Breast epithelium (tissue), 3 donors: ENCODE measurements around the gene NOX3.

Experiments
- CTCF ChIP-seq, 3 donors: fragments of 450-650 bp; IDR thresholded peaks; one replicate each; pipeline ENCODE4 v1.5.1; 2016 to 2017; ENCODE audit warnings: antibody characterized with exemption in 3 of 3, mild to moderate bottlenecking in 3 of 3, moderate library complexity in 3 of 3
- POLR2A ChIP-seq: fragments of 450-650 bp; IDR thresholded peaks from one replicate; pipeline ENCODE4 v1.6.1; 2016; ENCODE audit warnings: antibody characterized with exemption, mild to moderate bottlenecking, moderate library complexity

- TF ChIP-seq POLR2A (no peak), CTCF (IDR thresholded peaks at IDR 0.05) (no peak)
Observed at GRCh38 chr6:155414049-155414448, 41.6 kb downstream of the NOX3 start.
